HCT116 (cell line): ENCODE results near the gene PIM1.

Experiments
- CTCF ChIP-seq, 3 experiments: fragments of 200-600 bp in 1 of 3; sonication (generic) in 1 of 3; IDR thresholded peaks in 2 of 3; conservative IDR thresholded peaks in 1 of 3; 2 replicates each; pipeline ENCODE4 v1.5.1; 2012 to 2017; ENCODE audit warnings: low read depth in 2 of 3, low read length in 2 of 3, antibody characterized with exemption in 1 of 3, borderline replicate concordance in 1 of 3, control low read depth in 1 of 3, mild to moderate bottlenecking in 1 of 3, mixed read lengths in 1 of 3, mixed run types in 1 of 3, moderate library complexity in 1 of 3; ENCODE audit not compliant: insufficient read depth in 1 of 3
- EGR1 ChIP-seq: IDR thresholded peaks from 2 replicates; pipeline ENCODE4 v1.6.1; 2012; ENCODE audit warnings: low read depth
- ELF1 ChIP-seq: IDR thresholded peaks from 2 replicates; pipeline ENCODE4 v1.6.1; 2012; ENCODE audit warnings: low read depth, borderline replicate concordance
- EZH2 ChIP-seq: fragments of 200-600 bp; sonication (generic); IDR thresholded peaks from 2 replicates; pipeline ENCODE4 v1.6.1; 2017; ENCODE audit warnings: antibody characterized with exemption, mixed run types
- EZH2phosphoT487 ChIP-seq: fragments of 200-600 bp; IDR thresholded peaks from 2 replicates; pipeline ENCODE4 v1.6.1; 2018; ENCODE audit warnings: antibody characterized with exemption, borderline replicate concordance
- MAX ChIP-seq: IDR thresholded peaks from 2 replicates; pipeline ENCODE4 v1.6.1; 2012
- POLR2A ChIP-seq: IDR thresholded peaks from 2 replicates; pipeline ENCODE4 v1.7.0; 2011; ENCODE audit warnings: borderline replicate concordance; ENCODE audit not compliant: insufficient read depth, insufficient read length; ENCODE audit errors: extremely low read depth
- POLR2AphosphoS5 ChIP-seq: IDR thresholded peaks from 2 replicates; pipeline ENCODE4 v1.6.1; 2011; ENCODE audit warnings: mild to moderate bottlenecking, low read depth, low read length, moderate library complexity
- SIN3A ChIP-seq: IDR thresholded peaks from 2 replicates; pipeline ENCODE4 v1.6.1; 2012; ENCODE audit warnings: low read depth
- YY1 ChIP-seq: IDR thresholded peaks from 2 replicates; pipeline ENCODE4 v1.6.1; 2011; ENCODE audit warnings: low read length, low read depth, moderate library complexity, mild to moderate bottlenecking; ENCODE audit not compliant: insufficient replicate concordance; ENCODE audit errors: extremely low read depth
- ZBTB33 ChIP-seq: IDR thresholded peaks from 2 replicates; pipeline ENCODE4 v1.6.1; 2011; ENCODE audit warnings: mild to moderate bottlenecking, low read length, moderate library complexity; ENCODE audit not compliant: insufficient replicate concordance; ENCODE audit errors: extremely low read depth
- ZFX ChIP-seq: fragments of 450-650 bp; IDR thresholded peaks from 2 replicates; pipeline ENCODE4 v1.6.1; 2017
- ZNF274 ChIP-seq: fragments of 200-500 bp; sonication (Bioruptor generic); IDR thresholded peaks from 2 replicates; pipeline ENCODE4 v1.6.1; 2014; ENCODE audit warnings: mild to moderate bottlenecking, low read depth, low read length, inconsistent platforms

- TF ChIP-seq CTCF (IDR thresholded peaks at IDR 0.05 in 2 of 3, conservative IDR thresholded peaks at IDR 0.05 in 1 of 3; ENCODE audit: borderline replicate concordance in 1 of 3, insufficient read depth in 1 of 3, low read depth in 2 of 3, low read length in 2 of 3) (no peak), ELF1 (no peak), EGR1 (no peak), ZFX (no peak), EZH2phosphoT487 (no peak), EZH2 (no peak), POLR2A (no peak), POLR2AphosphoS5 (no peak), YY1 (no peak), MAX (no peak), ZNF274 (no peak), SIN3A (no peak), ZBTB33 (no peak)
Measured at GRCh38 chr6:37140145-37140544, 29.8 kb upstream of the PIM1 start.
